Measurements from ENCODE around the gene DDX55.

DNA sequence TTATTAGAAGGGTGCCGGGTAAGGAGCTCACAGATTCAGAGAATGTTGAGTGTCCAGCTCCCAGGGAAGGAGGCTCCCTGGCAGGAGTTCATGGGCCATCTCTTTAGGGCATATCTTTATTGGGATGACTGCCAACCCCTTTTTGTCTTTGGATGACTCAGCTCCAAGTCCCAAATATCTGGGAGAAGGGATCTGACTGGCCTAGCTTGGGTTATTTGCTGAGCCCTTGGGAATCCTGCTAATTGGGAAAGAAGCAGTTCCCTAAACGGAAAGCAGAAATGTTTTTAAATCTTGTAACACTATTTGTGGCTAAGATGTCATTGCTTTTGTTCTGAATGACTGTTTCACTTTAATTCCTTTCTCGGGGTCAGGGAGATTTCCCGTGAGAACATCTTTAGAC, 12.6 kb downstream of the DDX55 start:
- TF ChIP-seq CTCF (IDR thresholded peaks at IDR 0.05 in 4 of 5, conservative IDR thresholded peaks at IDR 0.05 in 1 of 5) = no peak
- no peak for TF ChIP-seq POLR2A (IDR thresholded peaks at IDR 0.05)
